COLO668 (cell line): Measurements from ENCODE around the gene CADM2.
"Not testable (repeated sequence)": the region's sequence is repeated elsewhere in the genome, so short reads cannot be mapped to it uniquely, and the experiment has no call there.

Source experiments
- DNase-seq: peaks from one replicate; lab custom pipeline; 2025; ENCODE audit not compliant: unreplicated experiment; lab: John Stamatoyannopoulos, UW

Gene CADM2

GRCh38 chr3:85881833-85882393, 923.1 kb downstream of the CADM2 start:
- DNase-seq: no peak

- DNase-seq: no peak
Measured at GRCh38 chr3:85890043-85890555, 931.3 kb downstream of the CADM2 start.

GRCh38 chr3:85903434-85903833, 944.6 kb downstream of the CADM2 start:
- no peak for DNase-seq

GRCh38 chr3:85912980-85913379, 954.2 kb downstream of the CADM2 start:
- no peak for DNase-seq

GRCh38 chr3:85922374-85922773, 963.6 kb downstream of the CADM2 start:
- DNase-seq: no peak

- DNase-seq: no peak
Measured at GRCh38 chr3:85930718-85931117, 971.9 kb downstream of the CADM2 start.

- no peak for DNase-seq
Measured at GRCh38 chr3:85933326-85933725, 974.5 kb downstream of the CADM2 start.

GRCh38 chr3:85935171-85935570, 976.4 kb downstream of the CADM2 start:
- DNase-seq: no peak

GRCh38 chr3:85939074-85939482, 980.3 kb downstream of the CADM2 start:
- DNase-seq: no peak

- no peak for DNase-seq
Measured at GRCh38 chr3:85950435-85950834, 991.6 kb downstream of the CADM2 start.

GRCh38 chr3:85960793-85961192, 1002.0 kb downstream of the CADM2 start:
- DNase-seq: no peak

GRCh38 chr3:85977615-85978338, 1019.0 kb downstream of the CADM2 start:
- DNase-seq: no peak

GRCh38 chr3:85979034-85979433, 1020.2 kb downstream of the CADM2 start:
- no peak for DNase-seq

GRCh38 chr3:85989581-85989980, 1030.8 kb downstream of the CADM2 start:
- DNase-seq: not testable (repeated sequence)

GRCh38 chr3:86029590-86029989, 1070.8 kb downstream of the CADM2 start:
- no peak for DNase-seq

GRCh38 chr3:86037916-86038315, 1079.1 kb downstream of the CADM2 start:
- no peak for DNase-seq

- no peak for DNase-seq
Measured at GRCh38 chr3:86046436-86047136, 1087.8 kb downstream of the CADM2 start.

GRCh38 chr3:86047161-86047560, 1088.4 kb downstream of the CADM2 start:
- DNase-seq: no peak

- no peak for DNase-seq
Measured at GRCh38 chr3:86051058-86051457, 1092.3 kb downstream of the CADM2 start.

GRCh38 chr3:86056032-86056431, 1097.2 kb downstream of the CADM2 start:
- no peak for DNase-seq

- no peak for DNase-seq
Measured at GRCh38 chr3:86056962-86057361, 1098.2 kb downstream of the CADM2 start.

GRCh38 chr3:86073799-86074198, 1115.0 kb downstream of the CADM2 start:
- no peak for DNase-seq
